ENCODE results near the gene P2RY14. TPM values are rescaled to one million over a fixed set of nuclear protein-coding genes. Genes with fewer than 3 reads are reported as not detected.
A peak's percentile ranks its signal among the peaks of the same experiment; 100 is the strongest.

P2RY14 gene
- total RNA-seq: under 1 TPM; 0.60 to 0.63 TPM

DNA sequence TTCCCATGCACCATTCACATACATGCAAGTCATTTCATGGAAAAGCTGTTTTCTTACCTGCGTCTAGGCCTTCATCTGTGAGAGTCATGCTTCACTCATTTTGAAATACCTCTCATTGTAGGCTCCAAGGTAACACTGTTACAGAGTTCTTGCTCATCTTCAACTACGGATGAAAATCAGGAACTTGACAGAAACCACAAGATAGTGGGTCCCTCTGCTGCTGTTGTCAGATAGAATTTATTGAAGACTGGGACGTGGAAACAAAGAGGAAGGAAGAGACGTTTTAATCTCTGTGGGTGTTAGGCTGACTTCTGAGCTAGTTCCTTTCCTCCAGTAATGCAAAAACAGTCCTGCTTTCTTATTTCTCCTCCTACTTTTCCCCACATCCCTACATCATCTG, at the start of gene P2RY14:
Gene P2RY14, minus strand, starts transcription at position 313 of the 400 bp plus-strand sequence. CDS start 64,226 bp downstream, outside the sequence.
- ChIA-PET CTCF (interaction anchor here (0.9 to 9.6 kb wide), 15 partner anchors 9 to 560 kb away, joined by 3 to 408 read pairs (median 4); no protein-coding TSS in a partner anchor), POLR2A (interaction anchor here (0.8 to 1.7 kb wide), 5 partner anchors 10 to 516 kb away, joined by 3 to 4 read pairs (median 3); no protein-coding TSS in a partner anchor)
- no peak for ATAC-seq
- H3K4me1 Mint-ChIP-seq (ENCODE audit: low read depth): peaks cover 70% of the 10 kb centered on the region
- DNase-seq: no peak
- H3K36me3 Mint-ChIP-seq (ENCODE audit: low read depth): no peaks in the 10 kb centered on the region
- H3K4me3 Mint-ChIP-seq: peak within 1 kb of the TSS; percentile 46
- H3K27me3 Mint-ChIP-seq (ENCODE audit: low read depth): no peaks in the 10 kb centered on the region
- H3K9me3 Mint-ChIP-seq (ENCODE audit: insufficient read depth): no peaks in the 10 kb centered on the region
- peak within 1 kb of the TSS; percentile 71 for H3K27ac Mint-ChIP-seq

GRCh38 chr3:151327571-151328198, 49.3 kb upstream of the P2RY14 start:
- no peak for ATAC-seq
- H3K36me3 Mint-ChIP-seq (ENCODE audit: low read depth): no peaks in the 10 kb centered on the region
- POLR2A ChIA-PET: interaction anchor here (0.5 kb wide), 1 partner anchor 1470 kb away, joined by 5 read pairs; no protein-coding TSS in a partner anchor

DNA sequence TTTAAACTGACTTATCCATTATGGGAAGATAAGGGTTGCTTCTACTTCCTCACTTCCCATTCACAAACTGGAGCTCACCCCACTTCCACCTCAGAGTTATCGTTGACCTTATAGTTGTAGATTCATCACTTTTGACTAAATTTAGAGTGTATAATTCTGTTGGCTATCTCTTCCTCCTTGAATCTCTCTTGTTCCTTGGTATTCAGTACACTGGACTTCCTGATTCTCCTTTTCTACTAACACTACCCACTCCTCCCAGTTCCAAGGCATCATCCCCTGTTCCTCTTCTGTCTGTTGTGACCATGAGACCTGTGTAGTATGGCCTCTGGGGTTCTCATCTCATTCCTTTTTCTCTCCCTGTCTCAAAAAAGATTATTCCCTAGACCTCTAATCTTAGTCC, 44.2 kb upstream of the P2RY14 start:
- CTCF ChIA-PET: no interaction called here
- no peak overlapping the region for H3K4me3 Mint-ChIP-seq
- ATAC-seq (no peak), DNase-seq (no peak)
- H3K27me3 Mint-ChIP-seq (ENCODE audit: low read depth): no peaks in the 10 kb centered on the region
- POLR2A ChIA-PET: no interaction called here
- H3K36me3 Mint-ChIP-seq (ENCODE audit: low read depth): no peaks in the 10 kb centered on the region
- no peaks in the 10 kb centered on the region for H3K4me1 Mint-ChIP-seq (ENCODE audit: low read depth)
- H3K9me3 Mint-ChIP-seq (ENCODE audit: insufficient read depth): no peaks in the 10 kb centered on the region
- H3K27ac Mint-ChIP-seq: no peak overlapping the region

More at GRCh38 chr3:151327571-151328198, 49.3 kb upstream of the P2RY14 start:
- Mint-ChIP-seq H3K4me3 (no peak overlapping the region), H3K4me1 (ENCODE audit: low read depth) (peaks cover 8% of the 10 kb centered on the region), H3K9me3 (ENCODE audit: insufficient read depth) (no peaks in the 10 kb centered on the region), H3K27ac (no peak overlapping the region), H3K27me3 (ENCODE audit: low read depth) (peaks cover 4% of the 10 kb centered on the region)
- CTCF ChIA-PET: interaction anchor here (0.8 to 5.0 kb wide), 25 partner anchors 9 to 186 kb away, joined by 3 to 32 read pairs (median 4); partner anchors contain the start of gene GPR87
- DNase-seq: no peak

DNA sequence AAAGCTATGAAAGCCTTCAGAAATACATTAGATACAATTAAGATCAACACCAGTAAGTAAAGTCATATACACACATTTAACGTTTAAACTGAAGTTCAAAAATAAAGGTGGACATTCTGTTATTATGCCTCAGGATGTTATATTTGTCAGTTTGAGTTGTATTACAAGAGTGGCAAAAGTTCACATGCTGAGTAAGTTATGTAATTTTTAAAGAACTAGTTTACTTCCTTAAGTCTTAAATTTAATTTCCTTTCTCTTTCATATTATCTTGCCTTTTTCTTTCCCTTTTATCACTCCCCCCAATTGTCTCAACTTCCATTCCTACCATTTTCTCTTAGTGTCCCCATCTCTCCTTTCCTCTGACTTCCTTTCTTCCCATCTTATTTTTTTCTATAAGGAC, 43.2 kb upstream of the P2RY14 start:
- Mint-ChIP-seq H3K4me1 (ENCODE audit: low read depth) (peaks cover 3% of the 10 kb centered on the region), H3K27me3 (ENCODE audit: low read depth) (no peaks in the 10 kb centered on the region), H3K9me3 (ENCODE audit: insufficient read depth) (no peaks in the 10 kb centered on the region), H3K27ac (no peak overlapping the region), H3K4me3 (no peak overlapping the region), H3K36me3 (ENCODE audit: low read depth) (no peaks in the 10 kb centered on the region)
- ChIA-PET CTCF (interaction anchor here (1.4 kb wide), 1 partner anchor 153 kb away, joined by 5 read pairs; no protein-coding TSS in a partner anchor), POLR2A (no interaction called here)
- ATAC-seq (no peak), DNase-seq (no peak)

DNA sequence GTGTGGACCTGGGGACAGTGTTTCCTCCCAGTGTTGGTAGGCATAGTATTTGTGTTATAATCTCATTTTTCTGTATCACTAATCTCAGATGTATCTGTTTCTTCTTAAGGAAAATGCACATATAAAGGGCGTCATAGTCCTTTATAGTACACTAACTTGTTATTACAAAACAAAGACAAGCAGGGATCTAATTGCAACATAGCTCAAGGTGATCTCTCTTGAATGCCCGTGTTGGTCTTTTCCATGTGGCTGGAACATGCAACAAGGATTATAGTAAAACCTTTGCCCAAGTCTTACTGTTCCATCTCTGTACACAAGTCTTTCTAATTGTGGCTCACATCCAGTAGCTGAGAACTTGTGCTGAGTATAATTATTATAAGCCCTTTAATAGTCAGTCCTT, 41.8 kb upstream of the P2RY14 start:
- Mint-ChIP-seq H3K27me3 (ENCODE audit: low read depth) (no peaks in the 10 kb centered on the region), H3K36me3 (ENCODE audit: low read depth) (no peaks in the 10 kb centered on the region), H3K27ac (no peak overlapping the region), H3K9me3 (ENCODE audit: insufficient read depth) (no peaks in the 10 kb centered on the region), H3K4me3 (no peak overlapping the region), H3K4me1 (ENCODE audit: low read depth) (peaks cover 5% of the 10 kb centered on the region)
- CTCF ChIA-PET: interaction anchor here (1.4 kb wide), 1 partner anchor 152 kb away, joined by 5 read pairs; no protein-coding TSS in a partner anchor
- POLR2A ChIA-PET: no interaction called here
- DNase-seq: no peak
- no peak for ATAC-seq

GRCh38 chr3:151319628-151320027, 41.3 kb upstream of the P2RY14 start:
- peaks cover 5% of the 10 kb centered on the region for H3K4me1 Mint-ChIP-seq (ENCODE audit: low read depth)

GRCh38 chr3:151318991-151319390, 40.6 kb upstream of the P2RY14 start:
- ChIA-PET CTCF (interaction anchor here (0.9 to 1.8 kb wide), 2 partner anchors 9 kb away, joined by 3 to 4 read pairs; no protein-coding TSS in a partner anchor), POLR2A (no interaction called here)
- Mint-ChIP-seq H3K27ac (no peak overlapping the region), H3K9me3 (ENCODE audit: insufficient read depth) (no peaks in the 10 kb centered on the region), H3K27me3 (ENCODE audit: low read depth) (no peaks in the 10 kb centered on the region), H3K4me1 (ENCODE audit: low read depth) (peaks cover 5% of the 10 kb centered on the region), H3K36me3 (ENCODE audit: low read depth) (no peaks in the 10 kb centered on the region), H3K4me3 (no peak overlapping the region)
- no peak for DNase-seq
- ATAC-seq: no peak

More at GRCh38 chr3:151319628-151320027, 41.3 kb upstream of the P2RY14 start:
- Mint-ChIP-seq H3K4me3 (no peak overlapping the region), H3K27ac (no peak overlapping the region), H3K36me3 (ENCODE audit: low read depth) (no peaks in the 10 kb centered on the region), H3K27me3 (ENCODE audit: low read depth) (no peaks in the 10 kb centered on the region), H3K9me3 (ENCODE audit: insufficient read depth) (no peaks in the 10 kb centered on the region)
- ATAC-seq (no peak), DNase-seq (no peak)
- POLR2A ChIA-PET: no interaction called here
- CTCF ChIA-PET: no interaction called here

DNA sequence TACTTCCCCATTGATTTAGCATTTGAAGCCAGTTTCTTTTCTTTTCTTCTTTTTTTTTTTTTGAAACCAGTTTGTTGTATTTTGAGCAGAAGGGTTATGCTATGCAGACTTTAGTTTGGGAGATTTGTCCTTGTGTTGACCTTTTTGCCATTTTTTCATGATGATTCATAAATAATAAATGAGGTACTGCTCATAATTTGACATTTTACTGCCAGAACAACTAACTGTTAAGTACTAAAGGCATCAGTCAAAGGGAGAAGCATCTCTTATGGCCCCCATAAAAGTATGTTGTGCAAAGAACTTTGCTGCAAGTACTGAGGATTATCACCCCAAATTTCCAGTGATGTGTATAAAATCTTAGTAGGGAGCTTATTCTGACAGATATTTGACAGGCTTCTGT, 40.0 kb upstream of the P2RY14 start:
- no peak for ATAC-seq
- no peak for DNase-seq
- CTCF ChIA-PET: interaction anchor here (0.9 to 1.8 kb wide), 2 partner anchors 8 to 9 kb away, joined by 3 to 4 read pairs; no protein-coding TSS in a partner anchor
- H3K4me3 Mint-ChIP-seq: no peak overlapping the region
- no peaks in the 10 kb centered on the region for H3K9me3 Mint-ChIP-seq (ENCODE audit: insufficient read depth)
- H3K4me1 Mint-ChIP-seq (ENCODE audit: low read depth): peaks cover 5% of the 10 kb centered on the region
- H3K27ac Mint-ChIP-seq: no peak overlapping the region
- POLR2A ChIA-PET: no interaction called here
- H3K36me3 Mint-ChIP-seq (ENCODE audit: low read depth): no peaks in the 10 kb centered on the region
- no peaks in the 10 kb centered on the region for H3K27me3 Mint-ChIP-seq (ENCODE audit: low read depth)

DNA sequence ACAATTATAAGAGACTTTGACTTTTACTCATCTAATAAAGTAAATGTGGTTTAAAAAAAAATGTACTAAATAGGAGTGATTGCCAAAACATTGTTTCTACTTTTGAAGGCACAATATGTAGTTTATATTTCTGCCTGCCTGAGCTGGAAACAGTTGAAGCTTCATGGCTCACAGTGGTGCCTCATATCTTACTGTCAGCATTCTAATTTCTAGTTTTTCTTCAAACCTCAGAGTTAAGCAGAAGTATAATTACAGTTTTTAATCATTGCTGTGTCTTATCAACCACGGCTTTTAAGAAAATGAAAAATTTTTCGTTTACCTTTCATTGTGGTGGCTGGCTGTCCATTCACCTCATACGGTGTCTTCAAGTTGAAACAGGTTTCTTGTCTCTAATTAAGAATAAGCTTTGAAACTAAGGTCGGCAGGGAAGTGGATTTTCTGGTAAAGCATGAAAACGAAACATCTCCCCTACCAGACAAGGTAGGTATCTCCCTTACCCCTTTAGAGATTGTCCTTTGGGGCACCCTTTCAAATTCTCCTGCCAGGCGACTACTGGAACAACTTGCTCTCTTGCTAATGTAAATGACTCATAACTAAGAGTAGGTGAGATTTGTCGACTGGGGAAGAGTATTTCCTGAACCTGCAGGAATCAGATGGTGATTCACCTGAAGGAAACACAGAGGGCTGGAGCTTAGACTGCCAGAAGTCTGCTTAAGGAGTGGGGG, 38.1 kb upstream of the P2RY14 start, which contains the start of gene GPR87:
Gene GPR87, minus strand, starts transcription at position 554 of the 725 bp plus-strand sequence. CDS start 16,720 bp downstream, outside the sequence.
- ChIA-PET POLR2A (no interaction called here), CTCF (interaction anchor here (1.2 to 1.5 kb wide), 3 partner anchors 12 to 148 kb away, joined by 4 to 6 read pairs (median 4); no protein-coding TSS in a partner anchor)
- DNase-seq (no peak), ATAC-seq (peak; percentile 23)
- Mint-ChIP-seq H3K4me3 (no peak within 1 kb of the TSS), H3K27ac (no peak within 1 kb of the TSS), H3K4me1 (ENCODE audit: low read depth) (peaks cover 5% of the 10 kb centered on the region), H3K27me3 (ENCODE audit: low read depth) (no peaks in the 10 kb centered on the region), H3K36me3 (ENCODE audit: low read depth) (no peaks in the 10 kb centered on the region), H3K9me3 (ENCODE audit: insufficient read depth) (no peaks in the 10 kb centered on the region)

- H3K4me3 Mint-ChIP-seq: no peak overlapping the region
These were observed 37.5 kb upstream of the P2RY14 start for GRCh38 chr3:151315846-151316245.

GRCh38 chr3:151315136-151315535, 36.8 kb upstream of the P2RY14 start:
- no peak overlapping the region for H3K4me3 Mint-ChIP-seq
- ChIA-PET CTCF (no interaction called here), POLR2A (no interaction called here)
- ATAC-seq: no peak
- no peak overlapping the region for H3K27ac Mint-ChIP-seq
- DNase-seq: no peak
- H3K9me3 Mint-ChIP-seq (ENCODE audit: insufficient read depth): no peaks in the 10 kb centered on the region
- no peaks in the 10 kb centered on the region for H3K36me3 Mint-ChIP-seq (ENCODE audit: low read depth)
- H3K4me1 Mint-ChIP-seq (ENCODE audit: low read depth): peaks cover 5% of the 10 kb centered on the region
- no peaks in the 10 kb centered on the region for H3K27me3 Mint-ChIP-seq (ENCODE audit: low read depth)

More at GRCh38 chr3:151315846-151316245, 37.5 kb upstream of the P2RY14 start:
- ATAC-seq (no peak), DNase-seq (no peak)
- Mint-ChIP-seq H3K4me1 (ENCODE audit: low read depth) (peaks cover 5% of the 10 kb centered on the region), H3K27ac (no peak overlapping the region), H3K27me3 (ENCODE audit: low read depth) (no peaks in the 10 kb centered on the region), H3K9me3 (ENCODE audit: insufficient read depth) (no peaks in the 10 kb centered on the region), H3K36me3 (ENCODE audit: low read depth) (no peaks in the 10 kb centered on the region)
- ChIA-PET POLR2A (no interaction called here), CTCF (interaction anchor here (1.2 to 1.5 kb wide), 3 partner anchors 13 to 148 kb away, joined by 4 to 6 read pairs (median 4); no protein-coding TSS in a partner anchor)

- Mint-ChIP-seq H3K27me3 (ENCODE audit: low read depth) (no peaks in the 10 kb centered on the region), H3K4me1 (ENCODE audit: low read depth) (peaks cover 5% of the 10 kb centered on the region), H3K9me3 (ENCODE audit: insufficient read depth) (no peaks in the 10 kb centered on the region), H3K4me3 (no peak overlapping the region), H3K36me3 (ENCODE audit: low read depth) (no peaks in the 10 kb centered on the region), H3K27ac (no peak overlapping the region)
- no peak for DNase-seq
- ATAC-seq: no peak
- POLR2A ChIA-PET: no interaction called here
- CTCF ChIA-PET: no interaction called here
These were observed 36.3 kb upstream of the P2RY14 start for GRCh38 chr3:151314593-151314992.
